Activated naive CD4-positive, alpha-beta T cell treated with anti-CD3 and anti-CD28 coated beads, Interleukin-2, amount 50 U/mL, for 72 hours (primary cell): ENCODE data around the gene FUT1. TPM values are rescaled to one million over a fixed set of nuclear protein-coding genes. Genes with fewer than 3 reads are reported as not detected.
"Not testable (repeated sequence)": the region's sequence is repeated elsewhere in the genome, so short reads cannot be mapped to it uniquely, and the experiment has no call there.

Source experiments
- ATAC-seq, 2 donors: fragments of 150-1000 bp; cut with Tn5 transposase; 2 replicates each; pipeline ENCODE4 v1.10.0; 2021; ENCODE audit warnings: mild to moderate bottlenecking in 2 of 2, moderate library complexity in 2 of 2
- DNase-seq, 2 donors: peaks; one replicate each; pipeline ENCODE4 v3.0.0; 2021 to 2022; ENCODE audit warnings: low spot score in 2 of 2
- H3K27ac Mint-ChIP-seq, 2 donors: one replicate each; pipeline ENCODE4 v1.8.0; 2022; ENCODE audit warnings: mild to moderate bottlenecking in 2 of 2, mixed read lengths in 2 of 2
- H3K36me3 Mint-ChIP-seq, 2 donors: one replicate each; pipeline ENCODE4 v1.8.0; 2022; ENCODE audit warnings: mixed read lengths in 2 of 2
- H3K9me3 Mint-ChIP-seq, 2 donors: one replicate each; pipeline ENCODE4 v1.8.0; 2022; ENCODE audit warnings: mixed read lengths in 2 of 2
- total RNA-seq, 2 donors: library from RNA; stranded (reverse); gene quantifications; one replicate each; pipeline ENCODE4 v1.2.3, GENCODE V29; 2022

The FUT1 gene
- total RNA-seq, 2 donors from 2014 or later: 0.41 TPM; not detected in 1

- ATAC-seq (no peak), DNase-seq (no peak)
- no peaks in the 10 kb centered on the region for H3K36me3 Mint-ChIP-seq
- no peak overlapping the region for H3K27ac Mint-ChIP-seq
- H3K9me3 Mint-ChIP-seq: no peaks in the 10 kb centered on the region
Observed at GRCh38 chr19:48734625-48735024, 17.8 kb downstream of the FUT1 start.

- peaks cover 6 to 9% of the 10 kb centered on the region in 2 donors for H3K36me3 Mint-ChIP-seq
- DNase-seq (no peak), ATAC-seq (no peak)
- H3K27ac Mint-ChIP-seq: no peak overlapping the region
- peaks cover 3 to 7% of the 10 kb centered on the region in 2 donors for H3K9me3 Mint-ChIP-seq
Observed at GRCh38 chr19:48731452-48731851, 21.0 kb downstream of the FUT1 start.

GRCh38 chr19:48728911-48729664, 23.4 kb downstream of the FUT1 start:
- peaks cover 19 to 26% of the 10 kb centered on the region in 2 donors for H3K36me3 Mint-ChIP-seq
- ATAC-seq (no peak), DNase-seq (no peak)
- no peak overlapping the region for H3K27ac Mint-ChIP-seq
- peaks cover 16 to 18% of the 10 kb centered on the region in 2 donors for H3K9me3 Mint-ChIP-seq

- peaks cover 19 to 26% of the 10 kb centered on the region in 2 donors for H3K36me3 Mint-ChIP-seq
- DNase-seq (no peak), ATAC-seq (peak in 1 of 2 donors; percentile 57)
- peak overlapping the region; percentile 5 to 36 for H3K27ac Mint-ChIP-seq
- H3K9me3 Mint-ChIP-seq: peaks cover 16 to 18% of the 10 kb centered on the region in 2 donors
Observed at GRCh38 chr19:48726556-48726955, 25.9 kb downstream of the FUT1 start.

GRCh38 chr19:48724796-48725753, 27.4 kb downstream of the FUT1 start:
- H3K36me3 Mint-ChIP-seq: peaks cover 19 to 26% of the 10 kb centered on the region in 2 donors
- DNase-seq (no peak), ATAC-seq (peak in 1 of 2 donors; percentile 46)
- H3K27ac Mint-ChIP-seq: peak overlapping the region; percentile 81 to 85
- H3K9me3 Mint-ChIP-seq: peaks cover 16 to 18% of the 10 kb centered on the region in 2 donors

DNA sequence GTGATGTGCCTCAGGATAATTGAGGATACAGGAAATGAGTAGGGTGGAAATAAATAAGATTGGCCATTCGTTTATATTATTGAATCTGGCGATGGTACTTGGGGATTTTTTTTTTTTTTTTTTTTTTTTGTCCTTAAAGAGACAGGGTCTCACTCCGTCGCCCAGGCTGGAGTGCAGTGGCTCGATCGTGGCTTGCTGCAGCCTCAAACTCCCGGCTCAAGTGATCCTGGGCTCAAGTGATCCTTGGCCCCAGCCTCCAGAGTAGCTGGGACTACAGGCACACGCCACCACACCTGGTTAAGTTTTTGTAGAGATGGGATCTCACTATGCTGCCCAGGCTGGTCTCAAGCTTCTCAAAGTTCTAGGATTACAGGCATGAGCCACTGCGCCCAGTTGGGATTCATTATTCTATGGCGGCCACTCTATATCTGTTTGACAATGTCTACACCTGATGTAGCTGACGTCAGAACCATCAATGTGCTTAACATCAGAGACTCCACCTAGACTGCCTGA, 30.2 kb downstream of the FUT1 start:
- H3K27ac Mint-ChIP-seq: no peak overlapping the region
- DNase-seq (no peak), ATAC-seq (no peak)
- peaks cover 19 to 25% of the 10 kb centered on the region in 2 donors for H3K36me3 Mint-ChIP-seq
- H3K9me3 Mint-ChIP-seq: peaks cover 16 to 18% of the 10 kb centered on the region in 2 donors

- DNase-seq: peak; percentile 88 to 95
- peak; percentile 97 to 99 for ATAC-seq
- H3K27ac Mint-ChIP-seq: peak overlapping the region; percentile 91 to 99
- peaks cover 8 to 9% of the 10 kb centered on the region in 2 donors for H3K9me3 Mint-ChIP-seq
- peaks cover 8 to 13% of the 10 kb centered on the region in 2 donors for H3K36me3 Mint-ChIP-seq
Observed at GRCh38 chr19:48720613-48721296, 31.7 kb downstream of the FUT1 start.

DNA sequence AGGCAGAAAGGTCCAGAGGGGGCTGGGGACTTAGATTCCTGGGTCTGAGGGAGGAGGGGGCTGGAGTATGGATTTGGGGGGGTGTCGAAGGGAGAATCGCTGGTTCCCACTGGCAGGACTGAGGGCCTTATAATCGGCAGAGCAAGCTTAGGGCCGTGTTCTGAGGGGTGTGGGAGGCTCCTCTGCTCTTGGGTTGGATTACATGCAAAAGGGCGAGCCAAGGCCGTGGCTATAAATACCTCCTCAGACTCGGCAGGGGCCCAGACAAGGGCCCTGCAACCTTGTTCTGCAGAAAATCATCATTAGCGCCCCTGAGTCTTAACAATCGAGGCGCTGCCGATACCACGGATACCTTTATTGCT, 32.2 kb downstream of the FUT1 start:
- Mint-ChIP-seq H3K27ac (peak overlapping the region; percentile 91 to 99), H3K9me3 (peaks cover 4 to 5% of the 10 kb centered on the region in 2 donors), H3K36me3 (peaks cover 5 to 7% of the 10 kb centered on the region in 2 donors)
- DNase-seq (no peak), ATAC-seq (no peak)

GRCh38 chr19:48719263-48720171, 32.9 kb downstream of the FUT1 start, which contains the start of gene MAMSTR:
Gene MAMSTR, minus strand, starts transcription at chr19:48719725. Its CDS starts 694 bp downstream, at chr19:48719031.
- peaks cover 0 to under 1% of the 10 kb centered on the region in 2 donors for H3K36me3 Mint-ChIP-seq
- DNase-seq (no peak), ATAC-seq (no peak)
- H3K27ac Mint-ChIP-seq: peak within 1 kb of the TSS; percentile 91 to 99
- no peaks in the 10 kb centered on the region for H3K9me3 Mint-ChIP-seq

DNA sequence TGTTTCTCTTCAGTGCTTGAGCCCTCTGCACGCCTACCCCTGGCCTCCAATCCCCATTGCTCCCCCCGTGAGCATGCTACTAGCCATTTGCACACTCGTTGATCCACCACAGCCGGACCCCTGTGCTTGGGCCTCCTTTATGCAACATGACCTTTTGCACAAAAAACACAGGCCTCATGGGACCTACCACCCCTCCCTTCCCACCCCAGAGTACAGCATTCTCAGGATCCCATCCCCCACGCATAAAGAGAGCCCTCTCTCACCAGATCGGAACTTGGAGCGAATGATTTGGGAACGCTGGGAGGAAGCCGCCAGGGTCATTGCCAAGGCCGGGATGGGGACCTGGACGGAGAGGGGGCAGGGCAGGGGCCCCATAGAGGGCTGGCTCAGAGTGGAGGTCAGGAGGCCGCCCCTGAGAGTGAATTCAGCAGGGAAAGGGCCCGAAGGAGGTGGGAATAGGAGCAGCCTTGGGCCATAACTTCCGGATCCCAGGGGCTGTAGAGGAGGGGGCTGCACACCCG, 33.7 kb downstream of the FUT1 start:
- H3K36me3 Mint-ChIP-seq: no peaks in the 10 kb centered on the region
- DNase-seq (no peak), ATAC-seq (no peak)
- no peaks in the 10 kb centered on the region for H3K9me3 Mint-ChIP-seq
- H3K27ac Mint-ChIP-seq: peak overlapping the region in 1 of 2 donors; percentile 54

- not testable (repeated sequence) for H3K9me3 Mint-ChIP-seq, H3K27ac Mint-ChIP-seq
Observed at GRCh38 chr19:48718106-48718505, 34.3 kb downstream of the FUT1 start.

GRCh38 chr19:48716562-48717291, 35.7 kb downstream of the FUT1 start:
- DNase-seq: no peak
- no peak for ATAC-seq
- peaks cover 0 to 9% of the 10 kb centered on the region in 2 donors for H3K36me3 Mint-ChIP-seq
- no peak overlapping the region for H3K27ac Mint-ChIP-seq
- H3K9me3 Mint-ChIP-seq: no peaks in the 10 kb centered on the region

More at GRCh38 chr19:48718106-48718505, 34.3 kb downstream of the FUT1 start:
- not testable (repeated sequence) for ATAC-seq, H3K36me3 Mint-ChIP-seq, DNase-seq

GRCh38 chr19:48715681-48716171, 36.7 kb downstream of the FUT1 start:
- H3K27ac Mint-ChIP-seq: peak overlapping the region in 1 of 2 donors; percentile 84
- DNase-seq (no peak), ATAC-seq (no peak)
- peaks cover 6 to 17% of the 10 kb centered on the region in 2 donors for H3K36me3 Mint-ChIP-seq
- no peaks in the 10 kb centered on the region for H3K9me3 Mint-ChIP-seq
